H1 (cell line): ENCODE measurements around the gene IL24. TPM values are rescaled to one million over a fixed set of nuclear protein-coding genes. Genes with fewer than 3 reads are reported as not detected.

Experiments
- CTCF ChIA-PET: fragments of 300-600 bp; sonication (Branson Sonifier 250); formaldehyde crosslinking; loops from one replicate; lab custom pipeline; 2021; ENCODE audit not compliant: partially characterized antibody; lab: Charles Lee
- POLR2A ChIA-PET: fragments of 300-600 bp; sonication (Branson Sonifier 250); formaldehyde crosslinking; loops from one replicate; lab custom pipeline; 2021; ENCODE audit warnings: inconsistent platforms; ENCODE audit not compliant: partially characterized antibody; lab: Charles Lee
- DNase-seq, 2 experiments: peaks; one replicate each; pipeline versions ENCODE4 v3.0.0 to v3.0.0-alpha.2; 2010 to 2022; ENCODE audit warnings: low spot score in 2 of 2, low read depth in 1 of 2, mixed read lengths in 1 of 2
- FAIRE-seq: peaks from 2 replicates; lab custom pipeline; 2011; peaks lifted over from hg19 to GRCh38; lab: Jason Lieb, UNC
- H2AFZ ChIP-seq: 2 replicates; pipeline ENCODE4 v1.8.1; 2012; ENCODE audit warnings: low read length, inconsistent platforms
- H2AK5ac ChIP-seq: 2 replicates; pipeline ENCODE4 v1.6.1; 2013; ENCODE audit warnings: low read depth, low read length
- H2BK120ac ChIP-seq: replicated peaks from 2 replicates; pipeline ENCODE3; 2013; ENCODE audit warnings: low read depth, low read length, inconsistent platforms
- H2BK12ac ChIP-seq: 2 replicates; pipeline ENCODE4 v1.6.1; 2013; ENCODE audit warnings: low read depth, low read length
- H2BK15ac ChIP-seq: 2 replicates; pipeline ENCODE4 v1.6.1; 2013; ENCODE audit warnings: low read length
- H2BK20ac ChIP-seq: 2 replicates; pipeline ENCODE4 v1.6.1; 2013; ENCODE audit warnings: low read length
- H2BK5ac ChIP-seq: 2 replicates; pipeline ENCODE4 v1.6.1; 2013; ENCODE audit warnings: low read depth, low read length
- H3K14ac ChIP-seq: 2 replicates; pipeline ENCODE4 v1.6.1; 2013; ENCODE audit warnings: inconsistent platforms; ENCODE audit not compliant: insufficient read length
- H3K18ac ChIP-seq: 2 replicates; pipeline ENCODE4 v1.6.1; 2013; ENCODE audit warnings: low read length; ENCODE audit errors: extremely low read depth
- H3K23ac ChIP-seq: 2 replicates; pipeline ENCODE4 v1.6.1; 2013; ENCODE audit warnings: inconsistent platforms; ENCODE audit not compliant: insufficient read length
- H3K23me2 ChIP-seq: 2 replicates; pipeline ENCODE4 v1.6.1; 2013; ENCODE audit warnings: low read depth, low read length
- H3K27ac ChIP-seq: 2 replicates; pipeline ENCODE4 v1.6.1; 2011; ENCODE audit warnings: low read depth, low read length, inconsistent platforms
- H3K27me3 ChIP-seq, 4 experiments: replicated peaks in 1 of 4; 1 replicate in 1 of 4; 2 replicates in 3 of 4; pipeline versions ENCODE4 v1.6.1 to v1.8.1; 2011 to 2013; ENCODE audit warnings: low read length in 3 of 4, mild to moderate bottlenecking in 3 of 4, inconsistent platforms in 2 of 4, mixed read lengths in 2 of 4, moderate library complexity in 1 of 4; ENCODE audit not compliant: control insufficient read depth in 3 of 4, insufficient read depth in 3 of 4; ENCODE audit errors: extremely low read depth in 1 of 4
- H3K36me3 ChIP-seq, 4 experiments: 2 replicates each; pipeline versions ENCODE4 v1.6.1 to v1.8.1; 2011 to 2013; ENCODE audit warnings: mild to moderate bottlenecking in 4 of 4, low read length in 3 of 4, moderate library complexity in 2 of 4, control low read depth in 1 of 4, inconsistent platforms in 1 of 4; ENCODE audit not compliant: insufficient read depth in 4 of 4, control insufficient read depth in 2 of 4
- H3K4ac ChIP-seq: replicated peaks from 2 replicates; pipeline ENCODE3; 2013; ENCODE audit warnings: low read length, low read depth, mixed read lengths, inconsistent platforms; ENCODE audit not compliant: insufficient read length
- H3K4me1 ChIP-seq, 4 experiments: replicated peaks in 1 of 4; 1 replicate in 1 of 4; 2 replicates in 3 of 4; pipeline versions ENCODE4 v1.6.1 to v1.8.1; 2011 to 2013; ENCODE audit warnings: low read length in 3 of 4, inconsistent platforms in 2 of 4, mixed read lengths in 1 of 4; ENCODE audit not compliant: insufficient read depth in 4 of 4, control insufficient read depth in 3 of 4
- H3K4me2 ChIP-seq, 2 experiments: 2 replicates each; pipeline versions ENCODE4 v1.6.1 to v1.8.1; 2011 to 2013; ENCODE audit warnings: low read depth in 2 of 2, low read length in 2 of 2, control low read depth in 1 of 2, inconsistent platforms in 1 of 2, mild to moderate bottlenecking in 1 of 2; ENCODE audit not compliant: insufficient read depth in 1 of 2
- H3K4me3 ChIP-seq, 4 experiments: fragments of 200-600, 300-600 bp in 1 of 4; sonication (generic), shearing (Covaris generic), sonication (Bioruptor Twin) in 1 of 4; 2 replicates each; pipeline versions ENCODE4 v1.5.1 to v1.8.1; 2011 to 2016; ENCODE audit warnings: low read length in 4 of 4, low read depth in 3 of 4, control low read depth in 2 of 4, inconsistent platforms in 2 of 4, mild to moderate bottlenecking in 2 of 4, mixed read lengths in 1 of 4, moderate library complexity in 1 of 4; ENCODE audit not compliant: insufficient read depth in 2 of 4; ENCODE audit errors: extremely low read depth in 1 of 4
- H3K56ac ChIP-seq: replicated peaks from 2 replicates; pipeline ENCODE3; 2013; ENCODE audit warnings: low read depth, mild to moderate bottlenecking, mixed read lengths, low read length, inconsistent platforms; ENCODE audit not compliant: insufficient read length
- H3K79me1 ChIP-seq: 2 replicates; pipeline ENCODE4 v1.6.1; 2013; ENCODE audit warnings: low read depth, low read length, control low read depth
- H3K79me2 ChIP-seq, 2 experiments: 2 replicates each; pipeline versions ENCODE4 v1.6.1 to v1.8.1; 2012 to 2013; ENCODE audit warnings: low read length in 2 of 2, mild to moderate bottlenecking in 2 of 2, inconsistent platforms in 1 of 2; ENCODE audit not compliant: insufficient read depth in 2 of 2, control insufficient read depth in 1 of 2
- H3K9ac ChIP-seq, 4 experiments: replicated peaks in 1 of 4; 1 replicate in 1 of 4; 2 replicates in 3 of 4; pipeline versions ENCODE4 v1.6.1 to v1.8.1; 2011 to 2013; ENCODE audit warnings: low read depth in 3 of 4, low read length in 3 of 4, control low read depth in 2 of 4, mild to moderate bottlenecking in 2 of 4, moderate library complexity in 2 of 4, inconsistent platforms in 1 of 4; ENCODE audit errors: extremely low read depth in 1 of 4
- H3K9me3 ChIP-seq, 2 experiments: 2 replicates each; pipeline versions ENCODE4 v1.6.1 to v1.8.1; 2012 to 2013; ENCODE audit warnings: mild to moderate bottlenecking in 2 of 2, moderate library complexity in 2 of 2, control low read depth in 1 of 2, inconsistent platforms in 1 of 2, low read depth in 1 of 2, low read length in 1 of 2, mixed read lengths in 1 of 2; ENCODE audit not compliant: insufficient read depth in 2 of 2
- H4K20me1 ChIP-seq, 2 experiments: replicated peaks in 1 of 2; 2 replicates each; pipeline versions ENCODE3 to v1.8.1; 2011 to 2013; ENCODE audit warnings: inconsistent platforms in 2 of 2, low read length in 2 of 2, mild to moderate bottlenecking in 1 of 2; ENCODE audit not compliant: insufficient read depth in 2 of 2, control insufficient read depth in 1 of 2
- H4K5ac ChIP-seq: 2 replicates; pipeline ENCODE4 v1.6.1; 2013; ENCODE audit warnings: low read length, low read depth, mixed read lengths, inconsistent platforms; ENCODE audit not compliant: insufficient read length
- H4K8ac ChIP-seq: 2 replicates; pipeline ENCODE4 v1.8.0; 2013; ENCODE audit warnings: mild to moderate bottlenecking, moderate library complexity, low read length, inconsistent platforms; ENCODE audit not compliant: insufficient read depth; ENCODE audit errors: extremely low read depth
- H4K91ac ChIP-seq: replicated peaks from 2 replicates; pipeline ENCODE3; 2013; ENCODE audit warnings: low read length, mixed read lengths, inconsistent platforms; ENCODE audit not compliant: insufficient read length
- KDM5A ChIP-seq: fragments of 200-600 bp; IDR thresholded peaks from 2 replicates; pipeline ENCODE4 v1.7.1; 2012; ENCODE audit warnings: mild to moderate bottlenecking, low read length, inconsistent platforms, mixed read lengths
- RBBP5 ChIP-seq: IDR thresholded peaks from 2 replicates; pipeline ENCODE4 v1.7.1; 2012; ENCODE audit warnings: low read depth, mild to moderate bottlenecking, inconsistent platforms, low read length, moderate library complexity, borderline replicate concordance
- polyA plus RNA-seq, 7 experiments: library from polyadenylated mRNA; depleted of rRNA in 3 of 7; stranded (reverse) in 5 of 7; unstranded in 2 of 7; fragments of >200 nt in 5 of 7; fragments of 200-250 nt in 2 of 7; gene quantifications; 1 replicate in 5 of 7; 2 replicates in 1 of 7; 4 replicates in 1 of 7; pipeline versions ENCODE4 v1.2.1 to v1.2.3, GENCODE V29; 2011 to 2013; ENCODE audit warnings: missing spikeins in 2 of 7, mixed read lengths in 2 of 7
- total RNA-seq: library from RNA; stranded (reverse); fragmentation: NEBNext Ultra II Directional; extraction: Animal tissue kit (Norgen Biotek cat#: 25700); gene quantifications from 2 replicates; pipeline ENCODE4 v1.2.1, GENCODE V29; 2021

IL24 gene
- total and polyA plus RNA-seq, 2 of the 8 experiments (the other 6 are each of a cell fraction or from before 2014, with no cell fraction given) = not detected

DNA sequence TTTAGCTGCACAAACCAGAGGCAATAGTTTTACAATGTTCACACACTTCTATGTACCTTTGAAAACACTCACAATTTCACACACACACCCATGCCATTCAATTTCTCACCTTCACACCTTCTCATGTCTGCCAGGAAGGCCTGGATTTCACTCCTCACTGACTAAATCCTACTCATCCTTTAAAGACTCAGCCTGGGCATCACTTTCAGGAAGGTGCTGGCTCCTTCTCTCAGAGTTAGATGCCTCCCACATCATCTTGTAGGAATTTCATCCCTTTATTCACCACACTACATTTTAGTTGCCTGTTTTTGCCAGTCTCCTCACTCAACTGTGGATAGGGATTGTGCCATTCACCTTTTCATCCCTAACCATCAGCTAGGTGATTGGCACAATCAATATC lies 29.5 kb upstream of the IL24 start:
- Histone ChIP-seq H3K4me3 (no peak overlapping the region), H3K36me3 (no peaks in the 10 kb centered on the region), H3K79me2 (no peaks in the 10 kb centered on the region), H2BK5ac (no peak overlapping the region), H3K9me3 (no peaks in the 10 kb centered on the region), H3K27ac (no peak overlapping the region), H3K4me2 (no peak overlapping the region), H3K9ac (no peak overlapping the region), H3K23me2 (no peaks in the 10 kb centered on the region), H3K27me3 (peaks cover 0 to 2% (median 0%) of the 10 kb centered on the region in 4 experiments; a peak in 1 of 7 replicates), H4K8ac (no peak overlapping the region), H2AFZ (no peak overlapping the region), H2BK120ac (no peak overlapping the region), H3K56ac (no peak overlapping the region), H4K91ac (no peak overlapping the region), H3K4me1 (no peaks in the 10 kb centered on the region), H3K14ac (no peak overlapping the region), H3K23ac (no peak overlapping the region), H3K18ac (no peak overlapping the region), H3K79me1 (no peaks in the 10 kb centered on the region), H2BK20ac (no peak overlapping the region), H2BK15ac (no peak overlapping the region), H4K20me1 (no peaks in the 10 kb centered on the region), H2BK12ac (no peak overlapping the region), H2AK5ac (no peak overlapping the region), H4K5ac (no peak overlapping the region), H3K4ac (no peak overlapping the region)
- DNase-seq (no peak), FAIRE-seq (no peak)
- ChIA-PET POLR2A (no interaction called here), CTCF (interaction anchor here (0.9 to 5.7 kb wide), 11 partner anchors 8 to 114 kb away, joined by 3 to 49 read pairs (median 7); no protein-coding TSS in a partner anchor)
- TF ChIP-seq RBBP5 = no peak
- no peak for TF ChIP-seq KDM5A
